Colon (tissue), 2 donors: ENCODE results near the gene CRYBA1.

Experiments used
- FAIRE-seq: peaks from 2 replicates; lab custom pipeline; 2012; peaks lifted over from hg19 to GRCh38; lab: Jason Lieb, UNC
- donor health status: control.
- donor health status: control.

Gene CRYBA1

GRCh38 chr17:29283496-29283895 lies 36.8 kb downstream of the CRYBA1 start:
- FAIRE-seq = no peak

- no peak for FAIRE-seq
Observed at GRCh38 chr17:29283961-29284360, 37.3 kb downstream of the CRYBA1 start.

GRCh38 chr17:29289852-29290251 lies 43.2 kb downstream of the CRYBA1 start:
- FAIRE-seq = no peak

GRCh38 chr17:29291163-29291752 lies 44.6 kb downstream of the CRYBA1 start:
- no peak for FAIRE-seq

GRCh38 chr17:29292071-29292991 lies 45.7 kb downstream of the CRYBA1 start:
- no peak for FAIRE-seq

GRCh38 chr17:29292992-29293889 lies 46.6 kb downstream of the CRYBA1 start:
- FAIRE-seq = no peak

GRCh38 chr17:29293890-29294579 lies 47.4 kb downstream of the CRYBA1 start, which contains the start of gene NUFIP2:
TSS of gene NUFIP2 (minus strand) at chr17:29294148. CDS start at chr17:29294059, 89 bp downstream.
- FAIRE-seq = peak; percentile 78

- FAIRE-seq = no peak
Observed at GRCh38 chr17:29294580-29294900, 47.9 kb downstream of the CRYBA1 start.

GRCh38 chr17:29295420-29295819 lies 48.8 kb downstream of the CRYBA1 start:
- no peak for FAIRE-seq

- no peak for FAIRE-seq
Observed at GRCh38 chr17:29299031-29299430, 52.4 kb downstream of the CRYBA1 start.

GRCh38 chr17:29303386-29303785 lies 56.7 kb downstream of the CRYBA1 start:
- FAIRE-seq = no peak
